Stimulated activated CD4-positive, alpha-beta T cell treated with anti-CD3 and anti-CD28 coated beads, Interleukin-2, amount 100 ng/mL, for 48 hours (primary cell): Measurements from ENCODE around the gene RNGTT.

Experiments used
- DNase-seq, 2 donors: peaks; one replicate each; pipeline ENCODE4 v3.0.0-alpha.2; 2020

The RNGTT gene

GRCh38 chr6:88641178-88641903 lies 322.1 kb downstream of the RNGTT start:
- no peak for DNase-seq

- no peak for DNase-seq
These were observed 325.5 kb downstream of the RNGTT start for GRCh38 chr6:88637761-88638545.

GRCh38 chr6:88636871-88637270 lies 326.5 kb downstream of the RNGTT start:
- DNase-seq: no peak

- no peak for DNase-seq
These were observed 329.6 kb downstream of the RNGTT start for GRCh38 chr6:88633782-88634181.

- DNase-seq: no peak
These were observed 331.6 kb downstream of the RNGTT start for GRCh38 chr6:88631830-88632229.

GRCh38 chr6:88629838-88630494 lies 333.5 kb downstream of the RNGTT start:
- no peak for DNase-seq

- DNase-seq: no peak
These were observed 337.0 kb downstream of the RNGTT start for GRCh38 chr6:88626460-88626859.

GRCh38 chr6:88623531-88623930 lies 339.9 kb downstream of the RNGTT start:
- DNase-seq: no peak

- no peak for DNase-seq
These were observed 343.5 kb downstream of the RNGTT start for GRCh38 chr6:88619951-88620350.

GRCh38 chr6:88616380-88616779 lies 347.0 kb downstream of the RNGTT start:
- no peak for DNase-seq

- DNase-seq: no peak
These were observed 349.0 kb downstream of the RNGTT start for GRCh38 chr6:88614316-88614877.

GRCh38 chr6:88612631-88613030 lies 350.8 kb downstream of the RNGTT start:
- no peak for DNase-seq

- no peak for DNase-seq
These were observed 351.7 kb downstream of the RNGTT start for GRCh38 chr6:88611721-88612120.

GRCh38 chr6:88609983-88610382 lies 353.4 kb downstream of the RNGTT start:
- DNase-seq: no peak

GRCh38 chr6:88605271-88605670 lies 358.1 kb downstream of the RNGTT start:
- no peak for DNase-seq

GRCh38 chr6:88599571-88599970 lies 363.8 kb downstream of the RNGTT start:
- no peak for DNase-seq

GRCh38 chr6:88596801-88597200 lies 366.6 kb downstream of the RNGTT start:
- DNase-seq: no peak

GRCh38 chr6:88588938-88589337 lies 374.5 kb downstream of the RNGTT start:
- no peak for DNase-seq

- no peak for DNase-seq
These were observed 376.3 kb downstream of the RNGTT start for GRCh38 chr6:88587150-88587520.

- DNase-seq: no peak
These were observed 376.9 kb downstream of the RNGTT start for GRCh38 chr6:88586371-88587149.

GRCh38 chr6:88585276-88585692 lies 378.1 kb downstream of the RNGTT start:
- no peak for DNase-seq

- no peak for DNase-seq
These were observed 378.7 kb downstream of the RNGTT start for GRCh38 chr6:88584581-88585275.
